ENCODE data around the gene NFATC1.

NFATC1 gene

GRCh38 chr18:79518683-79519128 is 123.0 kb downstream of the NFATC1 start:
- Histone ChIP-seq H3K36me3 (replicated peaks; ENCODE audit: low read depth, low read length) (no peaks in the 10 kb centered on the region), H4K20me1 (ENCODE audit: insufficient read depth, low read length) (no peaks in the 10 kb centered on the region), H2AFZ (ENCODE audit: low read depth, low read length) (no peak overlapping the region), H3K9me3 (ENCODE audit: insufficient read depth, low read length) (no peaks in the 10 kb centered on the region), H3K27ac (ENCODE audit: low read length) (no peak overlapping the region), H3K9ac (ENCODE audit: low read length) (no peak overlapping the region), H3K27me3 (ENCODE audit: low read depth, low read length) (no peaks in the 10 kb centered on the region), H3K4me3 (ENCODE audit: low read length) (no peak overlapping the region), H3K4me2 (ENCODE audit: low read length) (no peak overlapping the region), H3K79me2 (ENCODE audit: low read length) (no peaks in the 10 kb centered on the region), H3K4me1 (ENCODE audit: low read length) (peaks cover 36% of the 10 kb centered on the region)
- TF ChIP-seq, protein P1, sequence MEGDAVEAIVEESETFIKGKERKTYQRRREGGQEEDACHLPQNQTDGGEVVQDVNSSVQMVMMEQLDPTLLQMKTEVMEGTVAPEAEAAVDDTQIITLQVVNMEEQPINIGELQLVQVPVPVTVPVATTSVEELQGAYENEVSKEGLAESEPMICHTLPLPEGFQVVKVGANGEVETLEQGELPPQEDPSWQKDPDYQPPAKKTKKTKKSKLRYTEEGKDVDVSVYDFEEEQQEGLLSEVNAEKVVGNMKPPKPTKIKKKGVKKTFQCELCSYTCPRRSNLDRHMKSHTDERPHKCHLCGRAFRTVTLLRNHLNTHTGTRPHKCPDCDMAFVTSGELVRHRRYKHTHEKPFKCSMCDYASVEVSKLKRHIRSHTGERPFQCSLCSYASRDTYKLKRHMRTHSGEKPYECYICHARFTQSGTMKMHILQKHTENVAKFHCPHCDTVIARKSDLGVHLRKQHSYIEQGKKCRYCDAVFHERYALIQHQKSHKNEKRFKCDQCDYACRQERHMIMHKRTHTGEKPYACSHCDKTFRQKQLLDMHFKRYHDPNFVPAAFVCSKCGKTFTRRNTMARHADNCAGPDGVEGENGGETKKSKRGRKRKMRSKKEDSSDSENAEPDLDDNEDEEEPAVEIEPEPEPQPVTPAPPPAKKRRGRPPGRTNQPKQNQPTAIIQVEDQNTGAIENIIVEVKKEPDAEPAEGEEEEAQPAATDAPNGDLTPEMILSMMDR (IDR thresholded peaks at IDR 0.05; ENCODE audit: low read depth, low read length) = no peak

- Histone ChIP-seq H4K20me1 (ENCODE audit: insufficient read depth, low read length) (no peaks in the 10 kb centered on the region), H3K4me1 (ENCODE audit: low read length) (peaks cover 48% of the 10 kb centered on the region), H3K4me3 (ENCODE audit: low read length) (no peak overlapping the region), H3K9ac (ENCODE audit: low read length) (no peak overlapping the region), H3K9me3 (ENCODE audit: insufficient read depth, low read length) (no peaks in the 10 kb centered on the region), H2AFZ (ENCODE audit: low read depth, low read length) (no peak overlapping the region), H3K79me2 (ENCODE audit: low read length) (no peaks in the 10 kb centered on the region), H3K36me3 (replicated peaks; ENCODE audit: low read depth, low read length) (no peaks in the 10 kb centered on the region), H3K27ac (ENCODE audit: low read length) (no peak overlapping the region), H3K27me3 (ENCODE audit: low read depth, low read length) (no peaks in the 10 kb centered on the region), H3K4me2 (ENCODE audit: low read length) (peak overlapping the region; percentile 15)
- TF ChIP-seq, protein P1 (IDR thresholded peaks at IDR 0.05; ENCODE audit: low read depth, low read length) = no peak
- TF ChIP-seq EZH2phosphoT487 (IDR thresholded peaks at IDR 0.05; ENCODE audit: low read depth) = no peak
Observed at GRCh38 chr18:79519751-79520477, 124.2 kb downstream of the NFATC1 start.

GRCh38 chr18:79520478-79521390 is 125.0 kb downstream of the NFATC1 start:
- Histone ChIP-seq H3K4me2 (ENCODE audit: low read length) (peak overlapping the region; percentile 15), H4K20me1 (ENCODE audit: insufficient read depth, low read length) (no peaks in the 10 kb centered on the region), H3K27me3 (ENCODE audit: low read depth, low read length) (no peaks in the 10 kb centered on the region), H3K4me3 (ENCODE audit: low read length) (no peak overlapping the region), H3K27ac (ENCODE audit: low read length) (no peak overlapping the region), H3K36me3 (replicated peaks; ENCODE audit: low read depth, low read length) (no peaks in the 10 kb centered on the region), H3K9ac (ENCODE audit: low read length) (no peak overlapping the region), H3K79me2 (ENCODE audit: low read length) (no peaks in the 10 kb centered on the region), H3K9me3 (ENCODE audit: insufficient read depth, low read length) (no peaks in the 10 kb centered on the region), H2AFZ (ENCODE audit: low read depth, low read length) (no peak overlapping the region), H3K4me1 (ENCODE audit: low read length) (peaks cover 53% of the 10 kb centered on the region)
- no peak for TF ChIP-seq EZH2phosphoT487 (IDR thresholded peaks at IDR 0.05; ENCODE audit: low read depth)

DNA sequence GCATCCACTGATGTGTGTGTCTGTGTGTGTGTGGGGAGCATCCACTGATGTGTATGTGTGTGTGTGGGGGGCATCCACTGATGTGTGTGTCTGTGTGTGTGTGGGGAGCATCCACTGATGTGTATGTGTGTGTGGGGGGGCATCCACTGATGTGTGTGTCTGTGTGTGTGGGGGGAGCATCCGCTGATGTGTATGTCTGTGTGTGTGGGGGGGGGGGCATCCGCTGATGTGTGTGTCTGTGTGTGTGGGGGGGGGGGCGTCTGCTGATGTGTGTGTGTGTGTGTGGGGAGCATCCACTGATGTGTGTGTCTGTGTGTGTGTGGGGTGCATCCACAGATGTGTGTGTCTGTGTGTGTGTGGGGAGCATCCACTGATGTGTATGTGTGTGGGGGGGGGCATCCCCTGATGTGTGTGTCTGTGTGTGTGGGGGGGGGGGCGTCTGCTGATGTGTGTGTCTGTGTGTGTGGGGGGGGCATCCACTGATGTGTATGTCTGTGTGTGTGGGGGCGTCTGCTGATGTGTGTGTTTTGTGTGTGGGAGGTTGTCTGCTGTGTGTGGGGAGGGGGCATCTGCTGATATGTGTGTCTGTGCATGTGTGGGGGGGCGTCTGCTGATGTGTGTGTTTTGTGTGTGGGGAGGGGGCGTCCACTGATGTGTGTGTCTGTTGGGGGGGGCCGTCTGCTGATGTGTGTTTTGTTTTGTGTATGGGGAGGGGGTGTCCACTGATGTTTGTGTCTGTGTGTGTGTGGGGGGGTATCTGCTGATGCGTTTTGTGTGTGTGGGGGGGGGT is 125.9 kb downstream of the NFATC1 start:
- H3K4me2 ChIP-seq (ENCODE audit: low read length) = peak overlapping the region; percentile 72; the same call in 1 of the 2 replicates
- H3K9me3 ChIP-seq (ENCODE audit: insufficient read depth, low read length) = no peaks in the 10 kb centered on the region
- H2AFZ ChIP-seq (ENCODE audit: low read depth, low read length) = no peak overlapping the region
- no peaks in the 10 kb centered on the region for H4K20me1 ChIP-seq (ENCODE audit: insufficient read depth, low read length)
- H3K4me1 ChIP-seq (ENCODE audit: low read length) = peaks cover 53% of the 10 kb centered on the region
- H3K79me2 ChIP-seq (ENCODE audit: low read length) = no peaks in the 10 kb centered on the region
- TF ChIP-seq, protein P1 (IDR thresholded peaks at IDR 0.05; ENCODE audit: low read depth, low read length) = no peak
- H3K4me3 ChIP-seq (ENCODE audit: low read length) = no peak overlapping the region
- H3K36me3 ChIP-seq (replicated peaks; ENCODE audit: low read depth, low read length) = no peaks in the 10 kb centered on the region
- H3K9ac ChIP-seq (ENCODE audit: low read length) = no peak overlapping the region; the same call in 1 of the 2 replicates
- H3K27ac ChIP-seq (ENCODE audit: low read length) = no peak overlapping the region
- H3K27me3 ChIP-seq (ENCODE audit: low read depth, low read length) = no peaks in the 10 kb centered on the region

Measured in OCI-LY3 (cell line).